ENCODE data around the gene SUMO2.
"Not testable (repeated sequence)": the region's sequence is repeated elsewhere in the genome, so short reads cannot be mapped to it uniquely, and the experiment has no call there.

The SUMO2 gene

GRCh38 chr17:75181608-75182318, 996 bp downstream of the SUMO2 start:
- DNase-seq: no peak

DNA sequence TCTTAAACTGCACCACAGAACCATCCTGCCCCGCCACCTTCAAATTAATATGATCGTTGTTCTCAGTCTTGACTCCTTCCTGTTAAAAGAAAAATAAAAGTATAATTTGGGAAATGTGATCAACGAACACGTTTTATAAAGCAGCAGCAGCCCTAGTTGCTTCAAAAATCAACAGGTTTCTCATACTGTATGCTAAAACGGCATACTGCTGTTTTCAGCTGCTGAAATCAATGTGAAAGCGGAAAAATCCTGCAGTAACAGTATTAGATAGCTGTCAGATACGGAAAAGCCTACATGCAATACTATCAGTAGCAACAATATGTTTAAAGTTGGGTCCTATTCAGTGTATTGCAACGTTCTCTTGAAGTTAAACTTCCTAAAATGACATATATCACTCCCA, 1.6 kb downstream of the SUMO2 start:
- DNase-seq: no peak

DNA sequence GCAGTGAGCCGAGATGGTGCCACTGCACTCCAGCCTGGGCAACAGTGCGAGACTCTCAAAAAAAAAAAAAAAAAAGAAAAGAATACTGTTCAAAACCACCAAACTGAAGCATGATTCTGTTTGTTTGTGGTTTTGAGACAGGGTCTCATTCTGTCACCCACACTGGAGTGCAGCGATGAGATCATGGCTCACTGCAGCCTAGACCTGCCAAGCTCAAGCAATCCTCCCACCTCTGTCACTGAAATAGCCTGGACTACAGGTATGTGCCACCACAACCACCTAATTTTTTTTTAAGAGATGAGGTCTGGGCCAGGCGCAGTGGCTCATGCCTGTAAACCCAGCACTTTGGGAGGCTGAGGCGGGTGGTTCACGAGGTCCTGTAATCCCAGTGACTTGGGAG, 4.3 kb downstream of the SUMO2 start:
- DNase-seq: no peak

- DNase-seq: no peak
Measured at GRCh38 chr17:75176625-75177024, 6.1 kb downstream of the SUMO2 start.

- no peak for DNase-seq
Measured at GRCh38 chr17:75174996-75175395, 7.8 kb downstream of the SUMO2 start.

DNA sequence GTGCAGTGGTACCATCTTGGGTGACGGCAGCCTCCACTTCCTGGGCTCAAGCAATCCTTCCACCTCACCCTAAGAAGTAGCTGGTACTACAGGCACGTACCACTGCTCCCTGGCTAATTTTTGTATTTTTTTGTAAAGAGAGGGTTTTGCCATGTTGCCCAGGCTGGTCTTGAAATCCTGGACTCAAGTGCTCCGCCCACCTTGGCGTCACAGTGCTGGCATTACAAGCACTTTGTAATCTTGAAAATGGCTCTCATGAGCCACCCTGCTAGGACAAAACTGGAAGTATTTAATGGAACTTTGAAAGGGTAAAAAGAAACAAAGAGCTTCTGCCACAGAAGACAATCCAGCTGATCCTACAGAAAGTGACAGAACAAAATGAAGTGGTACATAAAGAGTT, 9.2 kb downstream of the SUMO2 start:
- DNase-seq: no peak

GRCh38 chr17:75168998-75169397, 13.8 kb downstream of the SUMO2 start:
- DNase-seq: no peak

DNA sequence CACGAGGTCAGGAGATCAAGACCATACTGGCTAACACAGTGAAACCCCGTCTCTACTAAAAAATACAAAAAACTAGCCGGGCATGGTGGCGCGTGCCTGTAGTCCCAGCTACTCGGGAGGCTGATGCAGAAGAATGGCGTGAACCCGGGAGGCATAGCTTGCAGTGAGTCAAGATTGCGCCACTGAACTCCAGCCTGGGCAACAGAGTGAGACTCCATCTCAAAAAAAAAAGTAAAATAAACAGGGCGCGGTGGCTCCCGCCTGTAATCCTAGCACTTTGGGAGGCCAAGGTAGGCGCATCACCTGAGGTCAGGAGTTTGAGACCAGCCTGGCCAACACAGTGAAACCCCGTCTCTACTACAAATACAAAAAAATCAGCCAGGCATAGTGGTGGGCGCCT, 18.2 kb downstream of the SUMO2 start:
- DNase-seq: not testable (repeated sequence)

DNA sequence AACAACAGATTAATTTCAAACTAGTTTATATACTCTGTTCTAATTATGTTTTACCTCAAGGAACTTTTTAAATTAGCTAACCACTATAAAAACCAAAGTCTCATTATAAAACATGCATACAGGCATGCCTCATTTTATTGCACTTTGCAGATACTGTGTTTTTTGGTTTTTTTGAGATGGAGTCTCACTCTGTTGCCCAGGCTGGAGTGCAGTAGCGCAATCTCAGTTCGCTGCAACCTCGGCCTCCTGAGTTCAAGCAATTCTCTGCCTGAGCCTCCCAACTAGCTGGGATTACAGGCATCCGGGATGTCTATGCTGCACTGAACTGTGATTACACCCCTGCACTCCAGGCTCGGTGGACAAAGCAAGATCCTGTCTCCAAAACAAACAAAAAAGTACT, 19.7 kb downstream of the SUMO2 start:
- DNase-seq: no peak

GRCh38 chr17:75160211-75160610, 22.5 kb downstream of the SUMO2 start:
- no peak for DNase-seq

- no peak for DNase-seq
Measured at GRCh38 chr17:75159196-75160031, 23.3 kb downstream of the SUMO2 start.

DNA sequence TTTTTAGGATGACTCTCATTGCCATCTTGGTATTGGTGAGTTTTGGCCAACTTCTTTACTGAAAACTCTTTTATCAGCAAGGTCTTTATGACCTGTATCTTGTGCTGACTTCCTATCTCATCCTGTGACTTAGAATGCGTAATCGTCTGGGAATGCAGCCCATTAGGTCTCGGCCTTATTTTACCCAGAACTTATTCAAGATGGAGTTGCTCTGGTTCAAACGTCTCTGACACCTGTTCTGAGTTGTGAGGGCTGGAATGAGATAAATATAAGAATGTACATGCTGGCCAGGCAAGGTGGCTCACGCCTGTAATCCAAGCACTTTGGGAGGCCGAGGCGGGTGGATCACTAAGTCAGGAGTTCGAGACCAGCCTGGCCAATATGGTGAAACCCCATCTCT, 24.3 kb downstream of the SUMO2 start:
- not testable (repeated sequence) for DNase-seq

- DNase-seq: no peak
Measured at GRCh38 chr17:75155191-75155601, 27.6 kb downstream of the SUMO2 start.

- peak; percentile 100 for DNase-seq
Measured at GRCh38 chr17:75154195-75155106, 28.3 kb downstream of the SUMO2 start, which contains the start of gene JPT1. Gene JPT1 (minus strand): TSS chr17:75154512. CDS start chr17:75154397, 115 bp downstream.

DNA sequence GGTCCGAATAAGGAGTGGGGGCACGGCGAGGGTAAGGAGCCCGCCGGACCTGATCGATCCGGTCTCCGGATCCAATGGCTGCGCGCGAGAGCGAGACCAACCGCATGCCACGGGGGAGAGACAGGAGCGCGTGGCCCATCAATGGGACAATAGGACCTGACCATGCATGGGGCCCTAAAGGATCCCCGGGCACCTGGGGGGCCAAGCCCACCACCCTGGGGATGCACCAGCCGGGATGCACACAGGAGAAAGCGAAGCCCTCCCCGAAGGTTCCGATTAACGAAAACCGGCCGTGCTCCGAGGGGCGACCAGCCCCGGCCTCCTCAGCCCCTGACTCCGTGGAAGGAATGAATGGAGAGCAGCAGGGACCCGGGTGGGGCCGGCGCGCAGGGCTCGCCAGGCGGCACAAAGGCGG, 29.0 kb downstream of the SUMO2 start:
- peak; percentile 56 to 58 for DNase-seq

DNA sequence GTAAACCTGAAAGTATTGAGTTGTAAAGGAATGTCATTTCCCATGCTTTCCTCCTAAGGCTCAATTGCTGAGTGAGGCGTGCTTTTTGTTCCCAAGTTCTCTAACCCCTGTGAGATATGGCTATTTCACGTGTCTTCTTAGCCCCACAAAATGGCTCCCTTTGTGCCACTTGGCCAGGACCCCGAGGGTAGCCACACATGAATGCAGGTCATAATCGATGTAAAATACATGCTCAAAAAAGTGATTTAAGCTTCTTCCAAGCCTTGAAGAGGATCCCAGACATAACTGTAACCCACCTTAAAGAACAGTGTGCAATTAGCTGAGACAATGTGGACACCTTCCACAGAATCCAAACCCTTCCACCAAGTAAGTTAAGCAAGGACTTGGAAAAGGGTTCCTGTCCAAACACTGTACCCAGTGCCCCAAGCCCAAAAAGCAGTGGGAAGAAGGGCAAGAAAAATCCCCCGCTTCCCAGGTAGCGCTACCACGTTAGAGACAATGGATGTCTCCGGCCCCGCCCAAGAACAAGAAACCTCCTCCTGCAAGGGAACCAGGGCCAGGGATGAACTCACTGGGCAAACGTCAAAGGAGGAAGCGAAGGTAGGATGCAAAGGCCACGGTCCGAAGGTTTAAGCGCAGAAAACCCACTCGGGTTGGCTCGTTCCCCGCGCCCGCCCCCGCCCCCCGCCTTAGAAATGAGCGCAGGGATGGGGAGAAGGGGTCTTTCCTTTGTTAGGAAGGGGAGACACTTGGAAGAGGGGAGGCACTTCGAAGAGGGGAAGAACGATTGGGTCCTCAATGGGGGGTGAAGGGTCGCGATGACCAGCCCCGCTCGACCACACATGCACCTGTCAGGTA, 29.6 kb downstream of the SUMO2 start:
- DNase-seq: peak; percentile 59 to 62

- no peak for DNase-seq
Measured at GRCh38 chr17:75152523-75152921, 30.2 kb downstream of the SUMO2 start.

DNA sequence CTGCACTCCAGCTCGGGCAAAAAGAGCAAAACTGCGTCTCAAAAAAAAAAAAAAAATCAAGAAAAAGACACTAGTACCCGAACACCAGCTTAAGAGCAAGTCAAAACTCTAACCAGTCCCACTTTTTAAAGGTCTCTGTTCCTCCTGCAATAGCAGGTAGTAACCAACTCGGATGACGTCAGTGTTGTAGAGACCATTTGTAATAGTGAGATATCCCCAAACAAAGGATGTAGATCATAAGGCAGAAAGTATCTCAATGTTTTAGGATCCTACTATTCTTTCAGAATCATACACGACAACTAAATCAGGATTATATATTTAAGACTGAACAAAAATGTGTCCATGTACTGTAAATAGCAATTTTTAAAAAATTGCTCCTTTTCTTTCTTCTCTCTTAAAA, 30.8 kb downstream of the SUMO2 start:
- peak; percentile 44 to 72 for DNase-seq

GRCh38 chr17:75147878-75148546, 34.7 kb downstream of the SUMO2 start:
- no peak for DNase-seq

- DNase-seq: no peak
Measured at GRCh38 chr17:75146592-75146991, 36.2 kb downstream of the SUMO2 start.

- DNase-seq: no peak
Measured at GRCh38 chr17:75144816-75145512, 37.8 kb downstream of the SUMO2 start.

Data from NCI-H2081 (cell line).